Common myeloid progenitor, CD34-positive (primary cell): ENCODE results near the gene DEPDC1B.
"Not testable (repeated sequence)": the region's sequence is repeated elsewhere in the genome, so short reads cannot be mapped to it uniquely, and the experiment has no call there.

Source experiments
- CTCF ChIA-PET: fragments of 350-600 bp; sonication (Branson Sonifier 250); formaldehyde crosslinking; loops from one replicate; lab custom pipeline; 2021; ENCODE audit warnings: antibody characterized with exemption; lab: Charles Lee
- POLR2A ChIA-PET: fragments of 350-600 bp; sonication (Branson Sonifier 250); formaldehyde crosslinking; loops from one replicate; lab custom pipeline; 2021; ENCODE audit warnings: antibody characterized with exemption; lab: Charles Lee
- DNase-seq, 3 donors: peaks; one replicate each; pipeline versions ENCODE4 v3.0.0 to v3.0.0-alpha.2; 2013
- H3K27ac ChIP-seq, 2 experiments: 1 replicate in 1 of 2; 2 replicates in 1 of 2; pipeline ENCODE4 v1.7.0; 2013; ENCODE audit warnings: inconsistent platforms in 2 of 2, low read length in 2 of 2, mild to moderate bottlenecking in 2 of 2, low read depth in 1 of 2, moderate library complexity in 1 of 2; ENCODE audit not compliant: severe bottlenecking in 2 of 2, insufficient read depth in 1 of 2, poor library complexity in 1 of 2
- H3K27me3 ChIP-seq, 5 experiments: replicated peaks in 2 of 5; 1 replicate in 3 of 5; 2 replicates in 2 of 5; pipeline versions ENCODE4 v1.6.1 to v1.7.0; 2013; ENCODE audit warnings: low read length in 4 of 5, mild to moderate bottlenecking in 2 of 5, moderate library complexity in 2 of 5, inconsistent platforms in 1 of 5; ENCODE audit not compliant: insufficient read depth in 5 of 5, control insufficient read depth in 4 of 5
- H3K36me3 ChIP-seq, 4 experiments: 1 replicate in 2 of 4; 2 replicates in 2 of 4; pipeline versions ENCODE4 v1.6.1 to v1.7.0; 2013; ENCODE audit warnings: low read length in 3 of 4, control low read depth in 1 of 4, mild to moderate bottlenecking in 1 of 4; ENCODE audit not compliant: control insufficient read depth in 4 of 4, insufficient read depth in 4 of 4
- H3K4me1 ChIP-seq, 4 experiments: 1 replicate in 3 of 4; 2 replicates in 1 of 4; pipeline versions ENCODE4 v1.6.1 to v1.7.1; 2013; ENCODE audit warnings: low read length in 3 of 4, mild to moderate bottlenecking in 3 of 4, control low read depth in 1 of 4, inconsistent platforms in 1 of 4, moderate library complexity in 1 of 4; ENCODE audit not compliant: control insufficient read depth in 4 of 4, insufficient read depth in 4 of 4; ENCODE audit errors: control extremely low read depth in 1 of 4
- H3K4me3 ChIP-seq, 7 experiments: 1 replicate in 4 of 7; 2 replicates in 3 of 7; pipeline versions ENCODE4 v1.5.1 to v1.7.0; 2013; ENCODE audit warnings: mild to moderate bottlenecking in 7 of 7, low read length in 6 of 7, moderate library complexity in 6 of 7, inconsistent platforms in 2 of 7, low read depth in 2 of 7, control low read depth in 1 of 7; ENCODE audit not compliant: insufficient read depth in 4 of 7, control insufficient read depth in 1 of 7; ENCODE audit errors: extremely low read depth in 1 of 7
- H3K9me3 ChIP-seq, 5 experiments: 1 replicate in 4 of 5; 2 replicates in 1 of 5; pipeline versions ENCODE4 v1.6.1 to v1.7.1; 2013; ENCODE audit warnings: low read length in 4 of 5, mild to moderate bottlenecking in 2 of 5, inconsistent platforms in 1 of 5, low read depth in 1 of 5, moderate library complexity in 1 of 5; ENCODE audit not compliant: control insufficient read depth in 4 of 5, insufficient read depth in 2 of 5; ENCODE audit errors: control extremely low read depth in 1 of 5
- WGBS: methylation state at CpG from one replicate; pipeline ENCODE4 v1.1.5; 2013; ENCODE audit not compliant: insufficient coverage; 5-methylcytosine and 5-hydroxymethylcytosine counted together

DEPDC1B gene

DNA sequence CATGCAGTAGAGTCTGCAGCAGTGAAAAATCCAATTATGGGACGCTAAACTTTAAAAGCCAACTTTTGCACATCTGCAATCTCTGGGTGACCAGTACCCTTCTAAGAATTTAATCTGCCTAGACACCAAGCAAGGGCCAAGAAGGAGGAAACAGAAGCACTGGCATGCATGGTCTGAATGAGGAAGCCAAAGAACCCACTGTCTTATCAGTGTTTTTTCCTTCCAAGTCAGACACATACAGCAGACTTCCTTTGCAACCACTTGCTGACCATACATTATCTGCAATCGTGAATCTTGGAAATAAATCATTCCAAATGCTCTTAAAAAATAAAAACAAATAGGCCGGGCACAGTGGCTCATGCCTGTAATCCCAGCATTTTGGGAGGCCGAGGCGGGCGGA is 65.9 kb downstream of the DEPDC1B start:
- H3K4me1 ChIP-seq: peaks cover 10 to 30% (median 22%) of the 10 kb centered on the region in 4 experiments
- ChIA-PET POLR2A (interaction anchor here (0.7 kb wide), 1 partner anchor 464 kb away, joined by 3 read pairs; no protein-coding TSS in a partner anchor), CTCF (interaction anchor here (1.0 to 1.6 kb wide), 3 partner anchors 11 to 37 kb away, joined by 3 to 5 read pairs (median 3); no protein-coding TSS in a partner anchor)
- DNase-seq: peak; percentile 60 to 96 (median 90)
- peaks cover 0 to 38% (median 2%) of the 10 kb centered on the region in 5 experiments for H3K9me3 ChIP-seq
- H3K27me3 ChIP-seq: no peaks in the 10 kb centered on the region
- WGBS: 3% methylated on average over 3 of the region's 6 CpGs
- peaks cover 7 to 67% (median 13%) of the 10 kb centered on the region in 4 experiments for H3K36me3 ChIP-seq
- H3K4me3 ChIP-seq: peak overlapping the region in 2 of 7 experiments; percentile 1 to 30
- no peak overlapping the region for H3K27ac ChIP-seq

DNA sequence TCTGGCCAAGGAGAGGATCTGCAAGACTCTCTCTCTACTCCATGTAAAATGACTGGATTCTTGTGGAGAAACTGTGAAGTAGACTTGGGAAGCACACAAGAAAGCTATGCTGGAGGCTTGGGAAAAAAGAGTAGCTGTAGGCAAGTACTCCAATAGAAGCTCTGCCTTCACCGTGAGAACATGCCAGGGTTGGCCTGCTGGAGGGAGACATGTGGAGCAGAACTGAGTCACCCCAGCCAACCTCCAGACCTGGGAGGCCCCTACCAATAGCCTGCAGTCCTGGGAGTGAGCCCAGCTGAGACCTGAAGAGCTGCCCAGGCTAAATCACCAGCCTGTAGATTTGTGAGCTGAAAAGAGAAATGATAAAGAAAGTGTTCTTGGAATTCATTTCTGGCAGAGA is 66.6 kb downstream of the DEPDC1B start:
- Histone ChIP-seq H3K9me3 (peaks cover 0 to 38% (median 2%) of the 10 kb centered on the region in 5 experiments), H3K27me3 (no peaks in the 10 kb centered on the region), H3K4me1 (peaks cover 10 to 30% (median 22%) of the 10 kb centered on the region in 4 experiments), H3K4me3 (peak overlapping the region in 1 of 7 experiments; percentile 30), H3K36me3 (peaks cover 7 to 64% (median 13%) of the 10 kb centered on the region in 4 experiments), H3K27ac (peak overlapping the region in 1 of 2 experiments; percentile 8)
- WGBS: 25% methylated on average over 1 of the region's 1 CpG
- ChIA-PET CTCF (interaction anchor here (1.0 to 1.6 kb wide), 3 partner anchors 12 to 36 kb away, joined by 3 to 5 read pairs (median 3); no protein-coding TSS in a partner anchor), POLR2A (no interaction called here)
- peak in 2 of 3 donors; percentile 39 to 61 for DNase-seq

DNA sequence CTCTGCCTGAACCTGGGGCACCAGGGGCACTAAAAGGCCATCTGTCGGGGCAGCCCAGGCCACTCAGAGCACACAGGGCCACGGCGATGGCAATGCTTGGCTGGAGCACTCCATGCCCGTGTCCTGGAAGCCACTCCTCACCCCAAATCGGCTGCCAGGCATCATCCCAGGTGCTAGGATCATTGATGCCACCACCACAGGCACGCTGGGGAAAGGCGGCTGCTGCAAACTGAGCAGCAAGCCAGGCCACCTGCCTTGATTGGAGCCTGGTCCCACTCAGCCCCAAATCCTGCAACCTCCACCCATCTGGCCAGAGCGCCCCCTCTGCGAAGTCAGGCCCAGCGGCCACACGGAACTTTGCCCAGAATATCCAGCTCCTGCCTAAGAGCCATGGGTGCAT is 67.8 kb downstream of the DEPDC1B start:
- POLR2A ChIA-PET: no interaction called here
- no peak overlapping the region for H3K4me3 ChIP-seq
- CTCF ChIA-PET: interaction anchor here (1.5 kb wide), 1 partner anchor 35 kb away, joined by 5 read pairs; no protein-coding TSS in a partner anchor

DNA sequence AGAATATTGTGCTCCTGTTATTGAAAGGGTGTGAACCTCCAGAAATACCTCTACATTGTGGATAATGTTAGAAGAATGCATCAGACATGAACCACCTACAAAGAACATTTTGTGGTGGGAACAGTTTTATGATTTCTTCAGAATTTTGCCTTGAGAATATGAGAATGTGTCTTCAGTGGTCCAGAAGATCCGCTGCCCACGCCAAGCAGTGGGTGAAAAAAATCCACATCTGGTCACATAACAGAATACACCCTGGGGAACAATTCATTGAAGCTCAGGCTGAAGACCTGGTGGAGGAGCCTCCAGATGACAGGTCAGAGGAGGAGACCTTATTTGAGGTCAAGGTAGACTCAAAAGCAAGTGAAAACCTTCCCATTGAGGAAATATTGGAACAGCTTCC is 69.1 kb downstream of the DEPDC1B start:
- WGBS: 100% methylated on average over 2 of the region's 2 CpGs
- ChIA-PET CTCF (interaction anchor here (1.2 kb wide), 1 partner anchor 18 kb away, joined by 3 read pairs; no protein-coding TSS in a partner anchor), POLR2A (no interaction called here)
- Histone ChIP-seq H3K4me3 (no peak overlapping the region), H3K27me3 (no peaks in the 10 kb centered on the region), H3K36me3 (peaks cover 0 to 45% (median 8%) of the 10 kb centered on the region in 4 experiments), H3K4me1 (peaks cover 10 to 30% (median 22%) of the 10 kb centered on the region in 4 experiments), H3K9me3 (peaks cover 0 to 25% (median 0%) of the 10 kb centered on the region in 5 experiments), H3K27ac (no peak overlapping the region)
- DNase-seq: no peak

More for the DNA sequence above, 67.8 kb downstream of the DEPDC1B start:
- Histone ChIP-seq H3K27ac (no peak overlapping the region), H3K36me3 (peaks cover 2 to 52% (median 10%) of the 10 kb centered on the region in 4 experiments), H3K9me3 (peaks cover 0 to 33% (median 2%) of the 10 kb centered on the region in 5 experiments), H3K27me3 (no peaks in the 10 kb centered on the region), H3K4me1 (peaks cover 10 to 30% (median 22%) of the 10 kb centered on the region in 4 experiments)
- no peak for DNase-seq
- WGBS: 97% methylated on average over 11 of the region's 11 CpGs

DNA sequence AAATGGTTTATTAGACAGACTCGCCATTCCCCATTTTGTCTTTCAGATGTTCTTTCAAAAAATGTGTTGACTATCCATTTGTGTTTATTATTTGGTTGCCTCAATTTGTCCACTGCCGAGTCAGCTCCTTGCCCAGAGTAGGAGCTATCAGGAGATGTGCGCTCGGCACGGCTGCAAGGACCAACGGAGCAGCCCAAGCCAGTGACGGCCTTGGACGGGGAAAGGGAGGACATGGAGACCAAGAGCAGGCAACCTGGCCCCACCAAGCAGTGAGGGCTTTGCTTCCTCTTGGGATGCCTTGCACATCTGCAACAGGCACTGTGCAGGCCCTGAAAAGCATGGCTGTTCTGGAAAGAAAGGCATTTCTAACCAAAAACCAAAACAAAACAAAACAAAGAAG is 69.8 kb downstream of the DEPDC1B start:
- Histone ChIP-seq H3K27ac (no peak overlapping the region), H3K27me3 (no peaks in the 10 kb centered on the region), H3K36me3 (peaks cover 0 to 40% (median 8%) of the 10 kb centered on the region in 4 experiments), H3K4me3 (no peak overlapping the region), H3K9me3 (peaks cover 0 to 26% (median 3%) of the 10 kb centered on the region in 5 experiments), H3K4me1 (peaks cover 10 to 30% (median 22%) of the 10 kb centered on the region in 4 experiments)
- 96% methylated on average over 7 of the region's 8 CpGs for WGBS
- POLR2A ChIA-PET: no interaction called here
- CTCF ChIA-PET: interaction anchor here (1.2 kb wide), 1 partner anchor 19 kb away, joined by 3 read pairs; no protein-coding TSS in a partner anchor
- no peak for DNase-seq

DNA sequence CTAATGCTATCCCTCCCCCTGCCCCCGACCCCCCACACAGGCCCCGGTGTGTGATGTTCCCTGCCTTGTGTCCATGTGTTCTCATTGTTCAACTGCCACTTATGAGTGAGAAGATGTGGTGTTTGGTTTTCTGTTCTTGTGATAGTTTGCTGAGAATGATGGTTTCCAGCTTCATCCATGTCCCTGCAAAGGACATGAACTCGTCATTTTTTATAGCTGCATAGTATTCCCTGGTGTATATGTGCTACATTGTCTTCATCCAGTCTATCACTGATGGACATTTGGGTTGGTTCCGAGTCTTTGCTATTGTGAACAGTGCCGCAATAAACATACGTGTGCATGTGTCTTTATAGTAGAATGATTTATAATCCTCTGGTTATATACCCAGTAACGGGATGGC is 75.1 kb downstream of the DEPDC1B start:
- H3K9me3 ChIP-seq, H3K27ac ChIP-seq, H3K36me3 ChIP-seq, H3K4me3 ChIP-seq, DNase-seq, H3K27me3 ChIP-seq, POLR2A ChIA-PET, H3K4me1 ChIP-seq: not testable (repeated sequence)
- 100% methylated on average over 1 of the region's 7 CpGs for WGBS
- CTCF ChIA-PET: interaction anchor here (1.2 kb wide), 1 partner anchor 12 kb away, joined by 3 read pairs; no protein-coding TSS in a partner anchor

DNA sequence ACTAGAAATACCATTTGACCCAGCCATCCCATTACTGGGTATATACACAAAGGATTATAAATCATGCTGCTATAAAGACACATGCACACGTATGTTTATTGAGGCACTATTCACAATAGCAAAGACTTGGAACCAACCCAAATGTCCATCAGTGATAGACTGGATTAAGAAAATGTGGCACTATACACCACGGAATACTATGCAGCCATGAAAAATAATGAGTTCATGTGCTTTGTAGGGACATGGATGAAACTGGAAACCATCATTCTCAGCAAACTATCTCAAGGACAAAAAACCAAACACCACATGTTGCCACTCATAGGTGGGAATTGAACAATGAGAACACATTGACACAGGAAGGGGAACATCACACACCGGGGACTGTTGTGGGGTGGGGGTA is 79.2 kb downstream of the DEPDC1B start:
- DNase-seq, POLR2A ChIA-PET, H3K27me3 ChIP-seq, H3K4me3 ChIP-seq, H3K27ac ChIP-seq, CTCF ChIA-PET, H3K4me1 ChIP-seq, H3K9me3 ChIP-seq, H3K36me3 ChIP-seq: not testable (repeated sequence)
- WGBS: no CpG with 5 or more reads among the region's 3 CpGs
